Measurements from ENCODE around the gene GPR153. TPM values are rescaled to one million over a fixed set of nuclear protein-coding genes. Genes with fewer than 3 reads are reported as not detected.

Gene GPR153
- total RNA-seq = 3.0 and 4.9 TPM in 2 replicates

GRCh38 chr1:6260961-6261614 is at the start of gene GPR153:
Gene GPR153, minus strand, starts transcription at chr1:6261098. Its CDS starts 6,193 bp downstream, at chr1:6254905.

GRCh38 chr1:6243993-6244392 is 16.9 kb downstream of the GPR153 start, which contains the start of gene HES3:
Gene HES3, plus strand, starts transcription at chr1:6244179. Its CDS starts 187 bp downstream, at chr1:6244366.

GRCh38 chr1:6205849-6206519 is 54.9 kb downstream of the GPR153 start, which contains the start of gene RNF207:
Gene RNF207, plus strand, starts transcription at chr1:6206119. Its CDS starts 417 bp downstream, at chr1:6206536.

GRCh38 chr1:6199298-6200187 is 61.4 kb downstream of the GPR153 start, which contains the start of gene RPL22:
Gene RPL22, minus strand, starts transcription at chr1:6199595. Its CDS starts 22 bp downstream, at chr1:6199573.

Other genes starting within 250 kb of the GPR153 start
- gene KCNAB2, start 215.2 kb downstream of the GPR153 start, total RNA-seq = 3.7 and 5.7 TPM in 2 replicates
- gene CHD5, start 80.8 kb downstream of the GPR153 start, total RNA-seq = under 0.01 TPM in 2 replicates
- gene RPL22, start 61.5 kb downstream of the GPR153 start, total RNA-seq = 180 and 188 TPM in 2 replicates
- 5.3 and 16.6 TPM in 2 replicates for gene RNF207, start 55.0 kb downstream of the GPR153 start, total RNA-seq
- 68.4 and 79.7 TPM in 2 replicates for gene ICMT, start 25.1 kb downstream of the GPR153 start, total RNA-seq
- not detected in 2 replicates for gene HES3, start 16.9 kb downstream of the GPR153 start, total RNA-seq
- gene ACOT7, start 132.7 kb upstream of the GPR153 start, total RNA-seq = 25.4 and 37.7 TPM in 2 replicates
- 0.09 and 0.14 TPM in 2 replicates for gene HES2, start 158.8 kb upstream of the GPR153 start, total RNA-seq
- gene ESPN, start 163.7 kb upstream of the GPR153 start, total RNA-seq = not detected in 2 replicates
- gene TNFRSF25, start 205.1 kb upstream of the GPR153 start, total RNA-seq = 2.0 and 2.4 TPM in 2 replicates
- 5.5 and 7.0 TPM in 2 replicates for gene PLEKHG5, start 230.6 kb upstream of the GPR153 start, total RNA-seq